Keratinocyte (primary cell): ENCODE measurements around the gene MAPT. TPM values are rescaled to one million over a fixed set of nuclear protein-coding genes. Genes with fewer than 3 reads are reported as not detected.
A peak's percentile ranks its signal among the peaks of the same experiment; 100 is the strongest.

ENCODE experiments used
- DNase-seq: peaks from one replicate; pipeline ENCODE4 v3.0.0-alpha.2; 2011; ENCODE audit warnings: low read depth, missing footprints, low spot score
- FAIRE-seq: peaks from 2 replicates; lab custom pipeline; 2011; peaks lifted over from hg19 to GRCh38; lab: Jason Lieb, UNC
- H2AFZ ChIP-seq: 2 replicates; pipeline ENCODE4 v1.6.0; 2012; ENCODE audit warnings: low read length, control low read depth, inconsistent platforms; ENCODE audit not compliant: control insufficient read depth
- H3K27ac ChIP-seq: 2 replicates; pipeline ENCODE4 v1.5.1; 2011; ENCODE audit warnings: low read length; ENCODE audit not compliant: control insufficient read depth, insufficient read depth
- H3K27me3 ChIP-seq: 3 replicates; pipeline ENCODE4 v1.6.0; 2011; ENCODE audit warnings: low read length; ENCODE audit not compliant: control insufficient read depth, insufficient read depth; ENCODE audit errors: extremely low read depth
- H3K36me3 ChIP-seq, 2 experiments: 2 replicates in 1 of 2; 3 replicates in 1 of 2; pipeline ENCODE4 v1.5.1; 2011; ENCODE audit warnings: low read length in 2 of 2, mild to moderate bottlenecking in 1 of 2; ENCODE audit not compliant: control insufficient read depth in 2 of 2, insufficient read depth in 2 of 2; ENCODE audit errors: extremely low read depth in 1 of 2
- H3K4me1 ChIP-seq: 3 replicates; pipeline ENCODE4 v1.5.1; 2011; ENCODE audit warnings: low read length; ENCODE audit not compliant: control insufficient read depth, insufficient read depth; ENCODE audit errors: extremely low read depth
- H3K4me2 ChIP-seq: 3 replicates; pipeline ENCODE4 v1.6.0; 2011; ENCODE audit warnings: low read depth, low read length; ENCODE audit not compliant: control insufficient read depth, insufficient read depth; ENCODE audit errors: extremely low read depth
- H3K4me3 ChIP-seq, 3 experiments: fragments of 200-600 bp in 1 of 3; sonication (generic) in 1 of 3; 2 replicates in 2 of 3; 3 replicates in 1 of 3; pipeline ENCODE4 v1.5.1; 2011 to 2016; ENCODE audit warnings: low read length in 3 of 3, mild to moderate bottlenecking in 3 of 3, control low read depth in 2 of 3, inconsistent platforms in 1 of 3, low read depth in 1 of 3, mixed read lengths in 1 of 3, mixed run types in 1 of 3, moderate library complexity in 1 of 3; ENCODE audit not compliant: control insufficient read depth in 2 of 3, insufficient read depth in 2 of 3; ENCODE audit errors: extremely low read depth in 1 of 3
- H3K79me2 ChIP-seq: 2 replicates; pipeline ENCODE4 v1.6.0; 2012; ENCODE audit warnings: low read length; ENCODE audit not compliant: control insufficient read depth, insufficient read depth
- H3K9ac ChIP-seq: 3 replicates; pipeline ENCODE4 v1.6.0; 2011; ENCODE audit warnings: low read length; ENCODE audit not compliant: control insufficient read depth, insufficient read depth; ENCODE audit errors: extremely low read depth
- H3K9me1 ChIP-seq: 3 replicates; pipeline ENCODE4 v1.6.0; 2011; ENCODE audit warnings: low read length; ENCODE audit not compliant: control insufficient read depth, insufficient read depth; ENCODE audit errors: extremely low read depth
- H3K9me3 ChIP-seq: 2 replicates; pipeline ENCODE4 v1.5.1; 2012; ENCODE audit warnings: low read depth, low read length; ENCODE audit not compliant: control insufficient read depth
- H4K20me1 ChIP-seq: 3 replicates; pipeline ENCODE4 v1.6.0; 2011; ENCODE audit warnings: low read length; ENCODE audit not compliant: control insufficient read depth, insufficient read depth; ENCODE audit errors: extremely low read depth
- CTCF ChIP-seq, 3 experiments: IDR thresholded peaks in 1 of 3; conservative IDR thresholded peaks in 1 of 3; optimal IDR thresholded peaks in 1 of 3; 2 replicates in 2 of 3; 3 replicates in 1 of 3; pipeline versions ENCODE3 to v1.5.1; 2011; ENCODE audit warnings: low read length in 3 of 3, mild to moderate bottlenecking in 3 of 3, moderate library complexity in 2 of 3, control low read depth in 1 of 3, inconsistent platforms in 1 of 3; ENCODE audit not compliant: insufficient read depth in 2 of 3; ENCODE audit errors: extremely low read depth in 1 of 3
- EZH2 ChIP-seq: IDR thresholded peaks from one replicate; pipeline ENCODE4 v1.6.1; 2012; ENCODE audit warnings: inconsistent platforms, mild to moderate bottlenecking, low read length, moderate library complexity
- dilution Hi-C: fragments of 300-500 bp; cut with MboI; formaldehyde crosslinking; loops from one replicate; pipeline ENCODE4 v1.7.0; 2020; ENCODE audit warnings: low sequenced_read_pairs; ENCODE audit not compliant: extremely low pct_ligation_motif_present
- polyA plus RNA-seq, 5 experiments: library from polyadenylated mRNA; depleted of rRNA in 3 of 5; stranded (reverse) in 3 of 5; stranded (forward) in 1 of 5; unstranded in 1 of 5; fragments of >200 nt; gene quantifications; 1 replicate in 1 of 5; 2 replicates in 3 of 5; 3 replicates in 1 of 5; pipeline versions ENCODE4 v1.2.1 to v1.2.3, GENCODE V29; 2011 to 2012; ENCODE audit warnings: missing spikeins in 2 of 5, low read depth in 1 of 5, low replicate concordance in 1 of 5

Gene MAPT
- polyA plus RNA-seq, 1 donor (not counting 4 experiments of a cell fraction or from before 2014, with no cell fraction given), result 0.08 TPM

DNA sequence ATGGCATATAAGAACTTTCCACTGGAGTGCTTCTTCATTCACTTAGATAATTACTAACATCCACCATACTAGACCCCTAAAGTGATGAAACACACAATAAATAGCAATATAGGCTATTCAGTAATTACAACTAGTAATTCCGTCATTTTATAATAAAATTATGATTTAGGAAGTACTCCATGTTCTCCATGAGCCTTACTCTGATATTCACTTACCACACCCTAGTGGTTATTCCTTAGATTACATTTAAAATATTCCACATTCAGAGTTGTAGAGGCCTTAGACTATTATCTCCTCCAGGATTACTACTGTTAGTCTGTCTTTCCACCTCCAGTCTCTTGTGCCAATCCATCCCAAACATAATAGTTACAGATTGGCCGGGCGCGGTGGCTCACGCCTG is 167.1 kb downstream of the MAPT start:
- H4K20me1 ChIP-seq, result peaks cover 6% of the 10 kb centered on the region
- H3K4me2 ChIP-seq, result no peak overlapping the region
- no peak overlapping the region for H3K9ac ChIP-seq
- H3K4me3 ChIP-seq, result no peak overlapping the region
- peak in 1 of 3 experiments; percentile 25 for TF ChIP-seq CTCF (optimal IDR thresholded peaks at IDR 0.05 in 1 of 3, IDR thresholded peaks at IDR 0.05 in 1 of 3, conservative IDR thresholded peaks at IDR 0.05 in 1 of 3; ENCODE audit: extremely low read depth in 1 of 3, insufficient read depth in 2 of 3, low read length in 3 of 3)
- TF ChIP-seq EZH2, result no peak
- peaks cover 6 to 9% of the 10 kb centered on the region in 2 experiments for H3K36me3 ChIP-seq
- H3K27me3 ChIP-seq, result no peaks in the 10 kb centered on the region
- DNase-seq (no peak), FAIRE-seq (no peak)
- no peak overlapping the region for H2AFZ ChIP-seq
- no peaks in the 10 kb centered on the region for H3K9me3 ChIP-seq
- peaks cover 24% of the 10 kb centered on the region for H3K4me1 ChIP-seq
- H3K79me2 ChIP-seq, result no peaks in the 10 kb centered on the region
- dilution Hi-C loops, result no loop called here
- no peak overlapping the region for H3K27ac ChIP-seq
- H3K9me1 ChIP-seq, result peaks cover 2% of the 10 kb centered on the region

DNA sequence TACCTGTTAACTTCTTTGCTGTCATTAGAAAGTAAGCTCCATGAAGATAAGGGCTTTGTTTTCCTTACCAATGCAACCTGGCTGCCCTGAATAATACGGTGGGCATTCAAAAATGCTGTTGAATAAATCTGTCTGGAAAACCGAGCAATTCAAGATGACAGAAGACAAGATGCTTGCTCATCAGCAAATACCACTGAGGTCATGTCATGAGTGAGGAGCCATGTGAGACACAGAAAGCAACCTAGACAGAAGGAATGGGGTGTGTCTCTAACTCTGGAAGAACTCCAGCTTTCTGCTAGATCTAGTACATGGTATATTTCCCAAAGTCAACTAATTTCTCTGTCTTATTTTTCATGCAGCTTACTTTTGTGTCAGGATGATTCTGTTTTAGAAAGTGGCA is 168.9 kb downstream of the MAPT start:
- no peaks in the 10 kb centered on the region for H3K9me3 ChIP-seq
- H3K9ac ChIP-seq, result no peak overlapping the region
- no peaks in the 10 kb centered on the region for H3K79me2 ChIP-seq
- peak overlapping the region; percentile 33 for H3K27ac ChIP-seq
- peak overlapping the region; percentile 35 for H3K4me2 ChIP-seq
- H3K4me3 ChIP-seq, result no peak overlapping the region
- TF ChIP-seq CTCF (optimal IDR thresholded peaks at IDR 0.05 in 1 of 3, IDR thresholded peaks at IDR 0.05 in 1 of 3, conservative IDR thresholded peaks at IDR 0.05 in 1 of 3; ENCODE audit: extremely low read depth in 1 of 3, insufficient read depth in 2 of 3, low read length in 3 of 3), result no peak
- TF ChIP-seq EZH2, result no peak
- H2AFZ ChIP-seq, result no peak overlapping the region
- no peaks in the 10 kb centered on the region for H3K27me3 ChIP-seq
- H4K20me1 ChIP-seq, result peaks cover 3% of the 10 kb centered on the region
- peaks cover 4% of the 10 kb centered on the region for H3K9me1 ChIP-seq
- DNase-seq (peak; percentile 66), FAIRE-seq (peak; percentile 99)
- peaks cover 8 to 15% of the 10 kb centered on the region in 2 experiments for H3K36me3 ChIP-seq
- H3K4me1 ChIP-seq, result peaks cover 10% of the 10 kb centered on the region
- dilution Hi-C loops, result no loop called here
